ENCODE results near the gene NEK10. TPM values are rescaled to one million over a fixed set of nuclear protein-coding genes. Genes with fewer than 3 reads are reported as not detected.
"Not testable (repeated sequence)": the region's sequence is repeated elsewhere in the genome, so short reads cannot be mapped to it uniquely, and the experiment has no call there.

The NEK10 gene
- total RNA-seq, 1 donor from 2014 or later: 3.3 TPM

DNA sequence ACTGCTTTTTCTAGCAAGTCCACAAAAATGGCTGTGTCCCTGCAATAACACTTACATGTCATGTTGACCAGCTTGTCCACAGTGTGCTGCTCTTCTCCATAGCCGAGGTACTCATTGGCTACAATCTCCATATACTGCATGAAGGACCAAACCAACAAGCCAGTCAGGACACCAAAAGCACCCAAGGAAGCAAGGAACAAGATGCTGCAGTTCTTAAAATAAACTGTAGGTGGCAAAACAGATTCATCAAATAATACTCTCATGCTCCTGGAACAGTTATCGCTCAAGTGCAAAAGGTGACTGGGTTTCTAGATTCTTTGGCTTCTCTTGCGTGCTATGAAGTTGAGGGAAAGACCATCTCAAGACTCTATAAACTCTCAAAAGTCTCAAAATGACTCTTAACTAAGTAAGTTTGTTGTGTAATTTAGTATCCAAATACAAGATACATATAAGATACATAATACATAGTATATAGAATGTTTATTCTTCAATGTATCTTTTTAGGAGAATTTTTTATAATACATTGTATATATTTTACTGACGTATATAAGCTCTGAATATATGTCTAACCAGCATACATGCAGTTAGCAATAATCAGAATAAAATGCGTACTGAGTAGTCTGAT lies 57.0 kb downstream of the NEK10 start:
- no peak overlapping the region for H3K27ac Mint-ChIP-seq
- no peaks in the 10 kb centered on the region for H3K9me3 Mint-ChIP-seq (ENCODE audit: low read depth)
- peaks cover 12% of the 10 kb centered on the region for H3K4me1 Mint-ChIP-seq (ENCODE audit: low read depth)
- no peaks in the 10 kb centered on the region for H3K36me3 Mint-ChIP-seq (ENCODE audit: insufficient read depth)
- H3K4me3 Mint-ChIP-seq (ENCODE audit: low read depth): no peak overlapping the region
- DNase-seq (ENCODE audit: low spot score, unreplicated experiment): no peak
- TF ChIP-seq, protein P1, sequence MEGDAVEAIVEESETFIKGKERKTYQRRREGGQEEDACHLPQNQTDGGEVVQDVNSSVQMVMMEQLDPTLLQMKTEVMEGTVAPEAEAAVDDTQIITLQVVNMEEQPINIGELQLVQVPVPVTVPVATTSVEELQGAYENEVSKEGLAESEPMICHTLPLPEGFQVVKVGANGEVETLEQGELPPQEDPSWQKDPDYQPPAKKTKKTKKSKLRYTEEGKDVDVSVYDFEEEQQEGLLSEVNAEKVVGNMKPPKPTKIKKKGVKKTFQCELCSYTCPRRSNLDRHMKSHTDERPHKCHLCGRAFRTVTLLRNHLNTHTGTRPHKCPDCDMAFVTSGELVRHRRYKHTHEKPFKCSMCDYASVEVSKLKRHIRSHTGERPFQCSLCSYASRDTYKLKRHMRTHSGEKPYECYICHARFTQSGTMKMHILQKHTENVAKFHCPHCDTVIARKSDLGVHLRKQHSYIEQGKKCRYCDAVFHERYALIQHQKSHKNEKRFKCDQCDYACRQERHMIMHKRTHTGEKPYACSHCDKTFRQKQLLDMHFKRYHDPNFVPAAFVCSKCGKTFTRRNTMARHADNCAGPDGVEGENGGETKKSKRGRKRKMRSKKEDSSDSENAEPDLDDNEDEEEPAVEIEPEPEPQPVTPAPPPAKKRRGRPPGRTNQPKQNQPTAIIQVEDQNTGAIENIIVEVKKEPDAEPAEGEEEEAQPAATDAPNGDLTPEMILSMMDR (IDR thresholded peaks at IDR 0.05; ENCODE audit: unreplicated experiment): peak; percentile 69
- H3K27me3 Mint-ChIP-seq: no peaks in the 10 kb centered on the region

DNA sequence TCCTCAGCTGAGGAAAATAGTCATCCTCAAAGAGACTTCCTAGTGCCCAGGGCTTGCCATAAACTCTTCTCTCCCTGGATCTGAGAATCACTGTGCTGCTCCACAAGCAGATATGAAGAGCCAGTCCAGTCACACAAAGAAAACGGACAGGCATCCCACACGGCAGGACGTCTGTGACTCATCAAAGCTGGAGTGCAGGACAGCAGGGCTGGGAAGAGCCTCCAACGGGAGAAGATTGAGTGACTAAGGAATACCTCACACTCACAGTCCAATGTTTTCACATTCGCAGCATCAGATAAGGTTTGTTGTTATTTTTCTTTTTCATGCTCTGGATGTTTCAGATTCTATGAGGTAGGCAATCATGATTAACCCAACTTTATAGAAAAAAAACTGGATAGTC lies 57.8 kb downstream of the NEK10 start:
- no peak for DNase-seq (ENCODE audit: low spot score, unreplicated experiment)
- no peak overlapping the region for H3K27ac Mint-ChIP-seq
- peaks cover 7% of the 10 kb centered on the region for H3K4me1 Mint-ChIP-seq (ENCODE audit: low read depth)

DNA sequence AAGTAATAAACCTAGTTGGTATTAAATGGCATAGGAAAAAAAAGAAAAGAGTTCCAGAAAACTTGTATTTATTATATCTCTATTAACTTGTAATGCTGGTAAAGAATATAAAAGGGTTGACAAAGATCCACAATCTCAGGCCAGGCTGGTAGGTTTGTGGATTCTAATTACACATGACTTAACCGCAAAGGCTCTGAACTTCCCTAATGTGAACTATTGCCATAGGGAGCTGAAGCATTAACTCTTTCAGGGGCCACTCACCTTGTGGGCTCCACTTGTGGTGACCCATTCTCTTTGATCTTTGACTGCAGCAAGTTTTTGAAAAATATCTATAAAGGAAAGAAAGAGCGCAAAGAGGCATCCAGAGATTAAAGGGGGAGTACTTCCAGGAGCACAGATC lies 58.5 kb downstream of the NEK10 start:
- no peak overlapping the region for H3K27ac Mint-ChIP-seq
- no peak for DNase-seq (ENCODE audit: low spot score, unreplicated experiment)
- no peak overlapping the region for H3K4me3 Mint-ChIP-seq (ENCODE audit: low read depth)
- no peaks in the 10 kb centered on the region for H3K9me3 Mint-ChIP-seq (ENCODE audit: low read depth)
- H3K27me3 Mint-ChIP-seq: no peaks in the 10 kb centered on the region
- TF ChIP-seq, protein P1 (IDR thresholded peaks at IDR 0.05; ENCODE audit: unreplicated experiment): no peak
- H3K4me1 Mint-ChIP-seq (ENCODE audit: low read depth): peaks cover 2% of the 10 kb centered on the region
- peaks cover 1% of the 10 kb centered on the region for H3K36me3 Mint-ChIP-seq (ENCODE audit: insufficient read depth)

More for the DNA sequence above, 57.8 kb downstream of the NEK10 start:
- Mint-ChIP-seq H3K36me3 (ENCODE audit: insufficient read depth) (no peaks in the 10 kb centered on the region), H3K9me3 (ENCODE audit: low read depth) (no peaks in the 10 kb centered on the region), H3K27me3 (no peaks in the 10 kb centered on the region), H3K4me3 (ENCODE audit: low read depth) (no peak overlapping the region)
- TF ChIP-seq, protein P1 (IDR thresholded peaks at IDR 0.05; ENCODE audit: unreplicated experiment): no peak

DNA sequence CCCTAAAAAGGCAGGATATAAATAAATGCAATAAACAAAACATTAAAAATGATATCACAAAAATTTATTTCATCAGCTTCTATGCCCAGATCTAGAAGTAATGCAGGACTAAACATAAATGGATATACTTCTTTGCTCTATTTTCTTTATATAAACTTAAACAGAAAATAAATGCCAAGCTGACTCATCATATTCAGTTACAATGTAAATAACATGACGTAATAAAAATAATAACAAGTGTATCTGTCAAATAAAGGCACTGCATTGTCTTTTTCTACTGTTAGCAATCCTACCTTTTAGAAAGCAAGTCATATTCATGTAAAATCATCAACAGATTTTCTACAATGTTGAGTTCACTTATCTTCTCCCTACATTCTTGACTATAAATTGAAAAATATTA lies 61.6 kb downstream of the NEK10 start:
- TF ChIP-seq, protein P1 (IDR thresholded peaks at IDR 0.05; ENCODE audit: unreplicated experiment): no peak
- no peak for DNase-seq (ENCODE audit: low spot score, unreplicated experiment)
- H3K27ac Mint-ChIP-seq: no peak overlapping the region
- H3K4me3 Mint-ChIP-seq (ENCODE audit: low read depth): no peak overlapping the region
- no peaks in the 10 kb centered on the region for H3K4me1 Mint-ChIP-seq (ENCODE audit: low read depth)
- no peaks in the 10 kb centered on the region for H3K27me3 Mint-ChIP-seq
- no peaks in the 10 kb centered on the region for H3K9me3 Mint-ChIP-seq (ENCODE audit: low read depth)
- H3K36me3 Mint-ChIP-seq (ENCODE audit: insufficient read depth): peaks cover 1% of the 10 kb centered on the region

DNA sequence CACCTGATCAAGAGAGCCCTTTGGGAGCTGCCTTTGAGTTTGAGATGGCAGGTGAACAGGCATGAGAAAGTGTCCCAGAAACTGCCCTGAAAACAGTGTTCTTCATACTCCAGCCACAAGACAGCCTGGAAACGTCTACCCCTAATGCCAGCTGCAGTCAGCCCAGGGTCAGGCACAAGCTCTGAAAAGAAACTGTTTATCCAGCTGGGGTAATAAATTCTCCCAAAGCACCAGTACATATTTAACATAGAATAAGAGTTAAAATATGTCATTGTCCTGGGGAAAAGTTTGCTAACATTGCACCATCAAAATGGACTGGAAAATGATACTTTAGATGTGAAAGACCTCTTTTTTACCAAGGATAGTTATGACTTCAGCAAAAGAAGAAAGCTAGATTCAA lies 66.3 kb downstream of the NEK10 start:
- TF ChIP-seq, protein P1 (IDR thresholded peaks at IDR 0.05; ENCODE audit: unreplicated experiment): no peak
- no peak overlapping the region for H3K4me3 Mint-ChIP-seq (ENCODE audit: low read depth)
- H3K27me3 Mint-ChIP-seq: no peaks in the 10 kb centered on the region
- peaks cover 23% of the 10 kb centered on the region for H3K36me3 Mint-ChIP-seq (ENCODE audit: insufficient read depth)
- H3K27ac Mint-ChIP-seq: no peak overlapping the region
- no peak for DNase-seq (ENCODE audit: low spot score, unreplicated experiment)
- H3K4me1 Mint-ChIP-seq (ENCODE audit: low read depth): no peaks in the 10 kb centered on the region
- peaks cover 30% of the 10 kb centered on the region for H3K9me3 Mint-ChIP-seq (ENCODE audit: low read depth)

DNA sequence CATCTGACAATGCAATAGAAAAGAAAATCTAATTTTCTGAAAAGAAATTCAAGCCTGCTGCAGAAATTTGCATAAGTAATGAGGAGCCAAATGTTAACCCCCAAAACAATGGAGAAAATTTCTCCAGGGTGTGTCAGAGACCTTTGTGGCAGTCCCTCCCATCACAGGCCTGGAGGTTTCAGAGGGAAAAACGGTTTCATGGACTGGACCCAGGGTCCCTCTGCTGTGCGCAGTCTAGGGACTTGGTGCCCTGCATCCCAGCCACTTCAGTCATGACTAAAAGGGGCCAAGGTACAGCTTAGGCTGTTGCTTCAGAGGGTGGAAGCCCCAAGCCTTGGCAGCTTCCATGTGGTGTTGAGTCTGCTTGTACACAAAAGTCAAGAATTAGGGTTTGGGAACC lies 70.2 kb downstream of the NEK10 start:
- H3K36me3 Mint-ChIP-seq (ENCODE audit: insufficient read depth): peaks cover 22% of the 10 kb centered on the region
- not testable (repeated sequence) for H3K4me3 Mint-ChIP-seq (ENCODE audit: low read depth); DNase-seq (ENCODE audit: low spot score, unreplicated experiment); H3K27ac Mint-ChIP-seq; H3K4me1 Mint-ChIP-seq (ENCODE audit: low read depth); H3K27me3 Mint-ChIP-seq
- H3K9me3 Mint-ChIP-seq (ENCODE audit: low read depth): peaks cover 30% of the 10 kb centered on the region

All from progenitor cell of endocrine pancreas (in vitro differentiated cells).